Caco-2 (cell line): Measurements from ENCODE around the gene NUMBL. TPM values are rescaled to one million over a fixed set of nuclear protein-coding genes. Genes with fewer than 3 reads are reported as not detected.

ENCODE experiments used
- BruUV-seq: library from RNA; stranded (reverse); fragments of 400-500 nt; replicated peaks from 2 replicates; lab custom pipeline; 2021; lab: Mats Ljungman, UMichigan
- CTCF ChIA-PET: fragments of 300-600 bp; sonication (Branson Sonifier 250); formaldehyde crosslinking; loops from one replicate; lab custom pipeline; 2022; ENCODE audit warnings: antibody characterized with exemption; lab: Charles Lee
- POLR2A ChIA-PET: fragments of 300-600 bp; sonication (Branson Sonifier 250); formaldehyde crosslinking; loops from one replicate; lab custom pipeline; 2022; ENCODE audit warnings: antibody characterized with exemption; lab: Charles Lee
- DNase-seq, 2 experiments: peaks; one replicate each; pipeline versions ENCODE4 v3.0.0 to v3.0.0-alpha.2; 2020 to 2022
- H3K27me3 ChIP-seq: replicated peaks from 2 replicates; pipeline ENCODE4 v1.6.0; 2011; ENCODE audit warnings: low read length; ENCODE audit not compliant: control insufficient read depth, insufficient read depth
- H3K36me3 ChIP-seq: 2 replicates; pipeline ENCODE4 v1.5.1; 2011; ENCODE audit warnings: low read length; ENCODE audit not compliant: control insufficient read depth, insufficient read depth
- H3K4me1 ChIP-seq: fragments of 250-450 bp; sonication (Bioruptor Pico); 2 replicates; pipeline ENCODE4 v1.5.1; 2020; ENCODE audit warnings: mild to moderate bottlenecking
- H3K4me3 ChIP-seq: 2 replicates; pipeline ENCODE4 v1.5.1; 2011; ENCODE audit warnings: low read depth, mild to moderate bottlenecking, control low read depth, low read length
- H3K9me3 ChIP-seq: fragments of 250-450 bp; sonication (Bioruptor Pico); 2 replicates; pipeline ENCODE4 v1.5.1; 2020; ENCODE audit warnings: mild to moderate bottlenecking, moderate library complexity
- H3K27ac Mint-ChIP-seq: one replicate; pipeline ENCODE4 v1.8.0; 2022; ENCODE audit warnings: mixed read lengths; ENCODE audit not compliant: unreplicated experiment
- H3K27me3 Mint-ChIP-seq: one replicate; pipeline ENCODE4 v1.8.0; 2022; ENCODE audit warnings: mixed read lengths; ENCODE audit not compliant: insufficient read depth, unreplicated experiment
- H3K36me3 Mint-ChIP-seq: one replicate; pipeline ENCODE4 v1.8.0; 2022; ENCODE audit warnings: mild to moderate bottlenecking, mixed read lengths; ENCODE audit not compliant: insufficient read depth, unreplicated experiment
- H3K4me1 Mint-ChIP-seq: one replicate; pipeline ENCODE4 v1.8.0; 2022; ENCODE audit warnings: low read depth, mixed read lengths; ENCODE audit not compliant: unreplicated experiment
- H3K4me3 Mint-ChIP-seq: one replicate; pipeline ENCODE4 v1.8.0; 2022; ENCODE audit warnings: mild to moderate bottlenecking, moderate library complexity, mixed read lengths; ENCODE audit not compliant: unreplicated experiment
- H3K9me3 Mint-ChIP-seq: one replicate; pipeline ENCODE4 v1.8.0; 2022; ENCODE audit warnings: mixed read lengths; ENCODE audit not compliant: unreplicated experiment
- CTCF ChIP-seq, 2 experiments: fragments of 200-600 bp in 1 of 2; IDR thresholded peaks; 1 replicate in 1 of 2; 2 replicates in 1 of 2; pipeline versions ENCODE4 v1.5.1 to v1.8.0; 2011 to 2022; ENCODE audit warnings: antibody characterized with exemption in 1 of 2, control low read depth in 1 of 2, inconsistent platforms in 1 of 2, low read depth in 1 of 2, low read length in 1 of 2, mild to moderate bottlenecking in 1 of 2, moderate library complexity in 1 of 2; ENCODE audit not compliant: insufficient read depth in 1 of 2, severe bottlenecking in 1 of 2, unreplicated experiment in 1 of 2
- intact Hi-C: fragments of 100-400 bp; cut with micrococcal nuclease; formaldehyde crosslinking; loops from one replicate; pipeline ENCODE4 v1.10.0; 2022; ENCODE audit not compliant: unreplicated experiment
- total RNA-seq: library from RNA; stranded (reverse); gene quantifications from 2 replicates; pipeline ENCODE4 v1.2.3, GENCODE V29; 2022

NUMBL gene
- total RNA-seq, 1 experiment from 2014 or later: 22.0 TPM

- ChIA-PET POLR2A (no interaction called here), CTCF (no interaction called here)
- Histone ChIP-seq H3K27me3 (no peaks in the 10 kb centered on the region), H3K36me3 (peaks cover 1% of the 10 kb centered on the region; the same call in 1 of the 2 replicates), H3K9me3 (no peaks in the 10 kb centered on the region), H3K4me1 (peaks cover 24% of the 10 kb centered on the region), H3K4me3 (no peak overlapping the region)
- Mint-ChIP-seq H3K4me1 (peaks cover 5% of the 10 kb centered on the region), H3K4me3 (no peak overlapping the region), H3K36me3 (peaks cover 27% of the 10 kb centered on the region), H3K9me3 (no peaks in the 10 kb centered on the region), H3K27ac (no peak overlapping the region), H3K27me3 (no peaks in the 10 kb centered on the region)
- intact Hi-C loops: no loop called here
- no TSS peak for BruUV-seq
- no peak for DNase-seq
- no peak for TF ChIP-seq CTCF (IDR thresholded peaks at IDR 0.05; ENCODE audit: insufficient read depth in 1 of 2, low read depth in 1 of 2, low read length in 1 of 2, severe bottlenecking in 1 of 2, unreplicated experiment in 1 of 2)
These were observed 2.8 kb upstream of the NUMBL start for GRCh38 chr19:40693150-40693788.

DNA sequence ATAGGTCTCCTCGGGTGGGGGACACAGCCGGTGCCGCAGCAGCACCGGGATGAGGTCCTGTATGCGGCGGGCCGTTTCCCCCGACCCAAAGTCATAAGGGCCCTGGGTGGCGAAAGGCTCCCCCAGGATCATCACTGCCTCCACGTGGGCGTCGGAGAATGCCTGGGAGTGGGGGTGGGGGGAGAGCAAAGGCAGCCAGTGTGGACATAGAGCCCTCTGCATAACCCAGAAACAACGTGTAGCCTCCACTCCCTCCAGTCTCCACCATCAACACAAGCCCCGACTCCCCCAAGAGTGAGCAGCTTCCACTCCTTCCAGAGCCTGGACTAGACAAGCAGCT, 1.7 kb upstream of the NUMBL start:
- ChIA-PET CTCF (no interaction called here), POLR2A (interaction anchor here (2.0 to 2.3 kb wide), 2 partner anchors 58 to 86 kb away, joined by 16 to 20 read pairs; partner anchors contain the start of genes ACTMAP, RAB4B and SNRPA)
- no peak for DNase-seq
- Mint-ChIP-seq H3K4me1 (peaks cover 5% of the 10 kb centered on the region), H3K4me3 (peak overlapping the region; percentile 20), H3K9me3 (no peaks in the 10 kb centered on the region), H3K27ac (peak overlapping the region; percentile 19), H3K36me3 (peaks cover 27% of the 10 kb centered on the region), H3K27me3 (no peaks in the 10 kb centered on the region)
- no TSS peak for BruUV-seq
- peaks cover 24% of the 10 kb centered on the region for H3K4me1 ChIP-seq
- H3K36me3 ChIP-seq: peaks cover 1% of the 10 kb centered on the region; the same call in 1 of the 2 replicates
- intact Hi-C loops: no loop called here
- H3K9me3 ChIP-seq: no peaks in the 10 kb centered on the region
- no peak overlapping the region for H3K4me3 ChIP-seq
- no peaks in the 10 kb centered on the region for H3K27me3 ChIP-seq
- TF ChIP-seq CTCF (IDR thresholded peaks at IDR 0.05; ENCODE audit: insufficient read depth in 1 of 2, low read depth in 1 of 2, low read length in 1 of 2, severe bottlenecking in 1 of 2, unreplicated experiment in 1 of 2): no peak

- Histone ChIP-seq H3K9me3 (no peaks in the 10 kb centered on the region), H3K36me3 (peaks cover 1% of the 10 kb centered on the region; the same call in 1 of the 2 replicates), H3K27me3 (no peaks in the 10 kb centered on the region), H3K4me3 (peak overlapping the region; percentile 58), H3K4me1 (peaks cover 24% of the 10 kb centered on the region)
- CTCF ChIA-PET: interaction anchor here (1.0 to 1.5 kb wide), 2 partner anchors 11 to 107 kb away, joined by 3 to 5 read pairs; partner anchors contain the start of gene EGLN2
- no TSS peak for BruUV-seq
- no peaks in the 10 kb centered on the region for H3K27me3 Mint-ChIP-seq
- peaks cover 5% of the 10 kb centered on the region for H3K4me1 Mint-ChIP-seq
- peaks cover 27% of the 10 kb centered on the region for H3K36me3 Mint-ChIP-seq
- H3K9me3 Mint-ChIP-seq: no peaks in the 10 kb centered on the region
- H3K4me3 Mint-ChIP-seq: no peak overlapping the region
- no peak for TF ChIP-seq CTCF (IDR thresholded peaks at IDR 0.05; ENCODE audit: insufficient read depth in 1 of 2, low read depth in 1 of 2, low read length in 1 of 2, severe bottlenecking in 1 of 2, unreplicated experiment in 1 of 2)
- POLR2A ChIA-PET: interaction anchor here (0.6 to 2.3 kb wide), 8 partner anchors 25 to 107 kb away, joined by 3 to 20 read pairs (median 8); partner anchors contain the start of genes ACTMAP, COQ8B, EGLN2 and ITPKC
- peak overlapping the region; percentile 100 for H3K27ac Mint-ChIP-seq
- intact Hi-C loops: loop anchor here (2.0 kb wide), 1 partner anchor 59 kb away; the partner anchor contains the start of genes ACTMAP and SNRPA
- DNase-seq: peak in 1 of 2 experiments; percentile 18
These were observed 1.2 kb upstream of the NUMBL start for GRCh38 chr19:40691421-40692211.
